Fibroblast of mammary gland (primary cell): Measurements from ENCODE around the gene MXD4.

Source experiments
- DNase-seq: peaks from one replicate; pipeline ENCODE4 v3.0.0-alpha.2; 2010; ENCODE audit warnings: low read depth
- H3K4me3 ChIP-seq: 2 replicates; pipeline ENCODE4 v1.5.1; 2011; ENCODE audit warnings: low read depth, mild to moderate bottlenecking, low read length, moderate library complexity; ENCODE audit not compliant: control insufficient read depth
- CTCF ChIP-seq: conservative IDR thresholded peaks from 2 replicates; pipeline ENCODE4 v1.5.1; 2011; ENCODE audit warnings: low read depth, low read length, inconsistent platforms; ENCODE audit not compliant: control insufficient read depth, insufficient read depth

The MXD4 gene

DNA sequence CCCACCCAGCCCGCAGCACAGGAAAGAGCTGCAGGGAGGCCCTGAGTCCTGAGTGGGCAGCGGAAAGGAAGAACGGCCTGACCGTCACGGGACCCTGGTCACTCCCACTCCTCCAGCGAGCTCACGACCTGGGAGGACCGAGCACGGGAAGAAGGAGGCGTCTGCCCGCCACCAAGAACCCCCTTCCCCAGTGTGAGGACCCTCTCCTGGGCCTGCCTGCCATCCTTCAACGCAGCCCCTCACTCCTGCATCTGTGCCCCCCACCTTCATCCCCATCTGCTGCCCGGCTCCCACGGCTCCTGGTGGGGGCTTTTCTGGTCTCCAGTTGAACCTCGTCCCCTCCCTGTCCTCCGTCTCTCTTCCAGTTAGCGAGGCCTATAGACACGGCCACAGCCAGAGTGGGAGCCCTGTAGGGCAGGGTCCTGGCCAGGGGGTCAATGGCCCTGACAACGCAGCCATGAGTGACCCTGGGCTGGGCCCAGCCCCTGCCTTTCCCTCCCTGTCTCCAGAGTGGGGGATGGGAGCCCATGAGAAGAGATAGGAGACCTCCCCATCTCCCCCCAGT lies 41.3 kb upstream of the MXD4 start:
- no peak overlapping the region for H3K4me3 ChIP-seq
- DNase-seq: no peak
- no peak for TF ChIP-seq CTCF

GRCh38 chr4:2302387-2303119 lies 40.6 kb upstream of the MXD4 start:
- no peak overlapping the region for H3K4me3 ChIP-seq
- no peak for TF ChIP-seq CTCF
- no peak for DNase-seq

DNA sequence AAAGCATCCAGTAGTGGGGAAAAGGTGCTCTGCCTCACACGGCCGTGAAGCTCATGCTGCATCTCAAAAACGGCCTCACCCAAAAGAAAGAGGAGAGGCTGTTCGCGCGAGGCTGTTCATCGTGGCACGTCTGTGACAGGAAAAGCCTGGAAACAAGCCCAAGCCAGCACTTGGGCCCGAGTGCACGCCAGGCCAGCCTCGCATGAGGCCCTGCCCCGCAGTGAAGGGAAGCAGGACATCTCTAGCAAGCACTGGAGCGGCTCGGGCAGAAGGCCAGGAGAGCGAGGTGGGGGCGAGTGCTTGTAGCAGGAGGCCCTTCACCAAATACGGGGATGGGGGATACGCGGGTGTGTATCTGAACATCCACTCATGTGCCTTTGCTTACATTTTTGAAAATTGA lies 39.9 kb upstream of the MXD4 start:
- no peak for DNase-seq
- TF ChIP-seq CTCF: no peak
- H3K4me3 ChIP-seq: no peak overlapping the region

GRCh38 chr4:2301225-2301642 lies 39.3 kb upstream of the MXD4 start:
- no peak for DNase-seq
- TF ChIP-seq CTCF: no peak
- H3K4me3 ChIP-seq: no peak overlapping the region

DNA sequence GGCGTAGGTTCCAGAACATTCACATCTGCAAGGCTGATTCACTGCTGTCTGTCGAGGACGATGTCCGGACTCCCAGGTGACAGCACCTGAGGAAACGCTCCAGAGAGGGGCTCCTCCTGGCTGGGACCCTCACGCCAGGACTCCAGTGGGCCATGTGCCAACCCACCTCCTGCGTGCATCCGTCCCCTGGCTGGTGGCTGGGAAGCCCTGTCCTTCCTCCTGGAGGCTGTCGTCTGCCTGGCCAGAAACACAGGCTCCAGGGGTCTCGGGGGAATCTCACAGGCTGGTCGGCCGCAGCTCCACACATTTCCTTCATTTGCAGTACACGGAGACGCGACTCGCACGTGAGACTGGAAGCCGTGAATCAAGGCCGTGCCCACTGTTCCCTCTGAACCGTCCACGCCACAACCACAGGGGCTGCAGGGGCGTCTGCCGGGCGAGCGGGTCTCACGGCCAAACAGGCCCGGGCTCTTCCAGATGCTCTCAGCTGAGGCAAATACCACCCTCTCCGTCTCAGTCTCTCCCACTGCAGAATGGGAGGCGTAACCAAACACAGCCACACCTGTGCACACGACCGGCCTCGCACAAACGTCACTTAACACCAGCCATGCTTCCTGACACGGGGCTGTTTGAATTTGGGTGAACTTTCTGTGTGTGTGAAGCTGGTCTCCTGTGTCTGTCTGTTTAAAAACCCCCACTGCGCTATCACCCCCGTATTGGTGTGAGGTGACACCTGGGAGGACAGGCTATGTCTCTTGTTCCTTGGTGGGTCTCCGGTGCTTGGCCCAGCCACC lies 38.7 kb upstream of the MXD4 start:
- H3K4me3 ChIP-seq: no peak overlapping the region
- DNase-seq: no peak
- no peak for TF ChIP-seq CTCF

DNA sequence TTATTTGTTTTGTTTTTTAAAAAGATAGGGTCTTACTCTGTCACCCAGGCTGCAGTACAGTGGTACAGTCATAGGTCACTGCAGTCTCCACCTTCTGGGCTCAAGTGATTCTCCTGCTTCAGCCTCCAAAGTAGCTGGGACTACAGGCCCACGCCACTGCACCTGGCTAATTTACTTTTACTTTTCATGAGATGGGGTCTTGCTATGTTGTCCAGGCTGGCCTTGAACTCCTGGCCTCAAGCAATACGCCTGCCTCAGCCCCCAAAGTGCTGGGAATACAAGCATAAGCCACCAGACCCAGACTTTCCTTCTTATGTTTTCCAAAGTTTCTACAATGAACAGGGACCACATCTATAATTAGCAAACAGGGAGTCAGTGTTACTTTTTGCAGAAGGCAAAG lies 37.9 kb upstream of the MXD4 start:
- H3K4me3 ChIP-seq: no peak overlapping the region
- no peak for DNase-seq
- TF ChIP-seq CTCF: no peak
